NCI-H345 (cell line): Measurements from ENCODE around the gene CCDC158.
A peak's percentile ranks its signal among the peaks of the same experiment; 100 is the strongest.

Experiments used
- DNase-seq: peaks from one replicate; lab custom pipeline; 2025; lab: John Stamatoyannopoulos, UW

Gene CCDC158

GRCh38 chr4:76279462-76279861, 141.5 kb downstream of the CCDC158 start:
- DNase-seq, result no peak

- no peak for DNase-seq
Observed at GRCh38 chr4:76278583-76278982, 142.4 kb downstream of the CCDC158 start.

GRCh38 chr4:76277667-76278066, 143.3 kb downstream of the CCDC158 start:
- no peak for DNase-seq

GRCh38 chr4:76276813-76277212, 144.1 kb downstream of the CCDC158 start:
- no peak for DNase-seq

- no peak for DNase-seq
Observed at GRCh38 chr4:76275486-76276124, 145.3 kb downstream of the CCDC158 start.

GRCh38 chr4:76272999-76273398, 147.9 kb downstream of the CCDC158 start:
- DNase-seq, result no peak

- no peak for DNase-seq
Observed at GRCh38 chr4:76272582-76272981, 148.4 kb downstream of the CCDC158 start.

- DNase-seq, result no peak
Observed at GRCh38 chr4:76272073-76272472, 148.9 kb downstream of the CCDC158 start.

GRCh38 chr4:76271248-76271647, 149.7 kb downstream of the CCDC158 start:
- DNase-seq, result no peak

- peak; percentile 62 for DNase-seq
Observed at GRCh38 chr4:76270244-76271175, 150.4 kb downstream of the CCDC158 start.

- no peak for DNase-seq
Observed at GRCh38 chr4:76267811-76268210, 153.1 kb downstream of the CCDC158 start.

GRCh38 chr4:76266627-76267026, 154.3 kb downstream of the CCDC158 start:
- DNase-seq, result no peak

- DNase-seq, result no peak
Observed at GRCh38 chr4:76265631-76266218, 155.2 kb downstream of the CCDC158 start.
